ENCODE results near the gene EPB41L3. TPM values are rescaled to one million over a fixed set of nuclear protein-coding genes. Genes with fewer than 3 reads are reported as not detected.

Gene EPB41L3
- total RNA-seq, 1 experiment from 2014 or later, result not detected

DNA sequence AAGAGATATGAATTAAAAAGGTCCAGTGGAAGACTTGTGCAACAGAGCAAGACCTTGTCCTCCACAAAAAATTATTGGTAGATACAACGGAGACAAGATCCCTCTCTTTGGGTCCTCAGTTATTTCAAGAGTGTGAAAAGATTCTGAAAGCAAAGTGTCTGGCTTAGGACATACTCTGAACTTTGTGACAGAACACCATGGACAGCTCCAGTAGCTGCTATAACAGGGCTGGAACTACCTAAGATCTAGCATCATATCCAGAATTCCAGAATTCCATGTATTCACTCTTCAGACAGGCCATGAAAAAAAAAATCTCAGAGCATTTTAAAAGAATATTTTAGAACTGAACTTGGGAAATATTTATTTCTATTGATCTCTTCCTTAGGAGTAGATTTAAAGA, 173.5 kb downstream of the EPB41L3 start:
- H3K36me3 ChIP-seq (ENCODE audit: insufficient read depth, low read length), result no peaks in the 10 kb centered on the region
- H3K4me1 ChIP-seq (ENCODE audit: low read length), result no peaks in the 10 kb centered on the region
- H3K4me3 ChIP-seq (ENCODE audit: low read length), result no peak overlapping the region
- no peaks in the 10 kb centered on the region for H3K79me2 ChIP-seq (ENCODE audit: low read length)
- H3K9ac ChIP-seq (ENCODE audit: low read length), result no peak overlapping the region
- DNase-seq, result no peak
- H3K9me3 ChIP-seq (ENCODE audit: low read length), result no peaks in the 10 kb centered on the region
- H3K4me2 ChIP-seq (ENCODE audit: low read depth, low read length, poor library complexity, severe bottlenecking), result no peak overlapping the region
- H3K9me2 ChIP-seq (replicated peaks; ENCODE audit: insufficient read depth, low read length), result no peaks in the 10 kb centered on the region
- H2AFZ ChIP-seq (ENCODE audit: low read length), result no peak overlapping the region
- no peaks in the 10 kb centered on the region for H4K20me1 ChIP-seq (ENCODE audit: insufficient read depth, low read depth, low read length)
- H3K27ac ChIP-seq (ENCODE audit: low read length), result no peak overlapping the region
- no peaks in the 10 kb centered on the region for H3K27me3 ChIP-seq (ENCODE audit: low read length)

DNA sequence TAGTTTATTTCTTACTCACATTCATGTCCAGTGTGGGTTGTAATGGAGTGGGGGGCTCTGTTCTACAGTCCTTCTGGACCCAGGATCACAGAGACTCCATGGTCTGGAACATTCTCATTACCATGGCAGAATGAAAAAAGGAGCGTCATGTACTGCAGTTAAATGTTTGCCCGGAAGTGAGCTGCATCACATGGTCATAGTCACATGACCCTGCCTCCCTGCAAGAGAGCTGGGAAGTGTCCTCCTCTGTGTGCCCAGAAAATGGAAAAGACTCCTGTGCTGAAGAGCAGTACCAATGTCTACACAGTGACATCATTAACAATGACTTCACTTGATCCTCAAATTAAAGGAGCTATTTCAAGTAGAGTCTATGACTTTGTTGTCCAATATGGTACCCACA, 174.3 kb downstream of the EPB41L3 start:
- no peak overlapping the region for H3K9ac ChIP-seq (ENCODE audit: low read length)
- no peaks in the 10 kb centered on the region for H3K27me3 ChIP-seq (ENCODE audit: low read length)
- H2AFZ ChIP-seq (ENCODE audit: low read length), result no peak overlapping the region
- no peaks in the 10 kb centered on the region for H3K79me2 ChIP-seq (ENCODE audit: low read length)
- no peaks in the 10 kb centered on the region for H3K9me2 ChIP-seq (replicated peaks; ENCODE audit: insufficient read depth, low read length)
- H3K9me3 ChIP-seq (ENCODE audit: low read length), result no peaks in the 10 kb centered on the region
- H4K20me1 ChIP-seq (ENCODE audit: insufficient read depth, low read depth, low read length), result no peaks in the 10 kb centered on the region
- no peak overlapping the region for H3K4me3 ChIP-seq (ENCODE audit: low read length)
- no peak for DNase-seq
- H3K36me3 ChIP-seq (ENCODE audit: insufficient read depth, low read length), result no peaks in the 10 kb centered on the region
- H3K27ac ChIP-seq (ENCODE audit: low read length), result no peak overlapping the region
- H3K4me2 ChIP-seq (ENCODE audit: low read depth, low read length, poor library complexity, severe bottlenecking), result no peak overlapping the region
- no peaks in the 10 kb centered on the region for H3K4me1 ChIP-seq (ENCODE audit: low read length)

DNA sequence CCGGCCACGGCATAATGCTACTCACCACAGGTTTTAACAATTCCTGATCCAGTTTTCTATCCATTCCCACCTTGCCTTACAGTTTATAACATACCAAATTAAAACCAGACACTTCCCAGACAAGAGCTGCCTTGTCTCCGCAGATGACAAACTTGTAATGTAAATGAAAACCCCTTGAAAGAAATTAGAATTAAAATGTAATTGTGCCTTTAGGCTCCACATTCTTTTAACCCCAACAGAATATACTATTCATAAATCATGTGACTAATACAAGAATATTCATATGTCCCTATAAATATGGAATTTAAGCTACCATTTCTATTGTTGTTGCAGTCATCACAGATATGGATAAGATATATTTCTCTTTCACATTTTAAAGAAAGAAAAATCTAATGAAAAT, 178.4 kb downstream of the EPB41L3 start:
- Histone ChIP-seq H3K27ac (ENCODE audit: low read length) (no peak overlapping the region), H3K27me3 (ENCODE audit: low read length) (no peaks in the 10 kb centered on the region), H3K4me3 (ENCODE audit: low read length) (no peak overlapping the region), H4K20me1 (ENCODE audit: insufficient read depth, low read depth, low read length) (no peaks in the 10 kb centered on the region), H3K9me2 (replicated peaks; ENCODE audit: insufficient read depth, low read length) (no peaks in the 10 kb centered on the region), H3K9ac (ENCODE audit: low read length) (no peak overlapping the region), H3K4me1 (ENCODE audit: low read length) (no peaks in the 10 kb centered on the region), H3K79me2 (ENCODE audit: low read length) (no peaks in the 10 kb centered on the region), H3K9me3 (ENCODE audit: low read length) (no peaks in the 10 kb centered on the region), H3K36me3 (ENCODE audit: insufficient read depth, low read length) (no peaks in the 10 kb centered on the region), H3K4me2 (ENCODE audit: low read depth, low read length, poor library complexity, severe bottlenecking) (no peak overlapping the region), H2AFZ (ENCODE audit: low read length) (no peak overlapping the region)
- no peak for DNase-seq

GRCh38 chr18:5350636-5351035, 193.2 kb downstream of the EPB41L3 start:
- H3K36me3 ChIP-seq (ENCODE audit: insufficient read depth, low read length), result no peaks in the 10 kb centered on the region
- no peaks in the 10 kb centered on the region for H3K79me2 ChIP-seq (ENCODE audit: low read length)
- no peaks in the 10 kb centered on the region for H3K9me3 ChIP-seq (ENCODE audit: low read length)
- no peak overlapping the region for H3K4me3 ChIP-seq (ENCODE audit: low read length)
- H2AFZ ChIP-seq (ENCODE audit: low read length), result no peak overlapping the region
- H3K27ac ChIP-seq (ENCODE audit: low read length), result no peak overlapping the region
- no peaks in the 10 kb centered on the region for H4K20me1 ChIP-seq (ENCODE audit: insufficient read depth, low read depth, low read length)
- H3K9me2 ChIP-seq (replicated peaks; ENCODE audit: insufficient read depth, low read length), result no peaks in the 10 kb centered on the region
- H3K4me2 ChIP-seq (ENCODE audit: low read depth, low read length, poor library complexity, severe bottlenecking), result no peak overlapping the region
- H3K4me1 ChIP-seq (ENCODE audit: low read length), result no peaks in the 10 kb centered on the region
- H3K27me3 ChIP-seq (ENCODE audit: low read length), result no peaks in the 10 kb centered on the region
- H3K9ac ChIP-seq (ENCODE audit: low read length), result no peak overlapping the region
- DNase-seq, result no peak

Other genes starting within 250 kb of the EPB41L3 start
- 13.3 and 15.3 TPM in 2 replicates for gene ZBTB14, start 248.3 kb downstream of the EPB41L3 start, total RNA-seq (2014; rRNA removed; shearing (Covaris generic); ENCODE audit: low replicate concordance)